ENCODE measurements around the gene KEL. TPM values are rescaled to one million over a fixed set of nuclear protein-coding genes. Genes with fewer than 3 reads are reported as not detected.

KEL gene
- total and polyA plus RNA-seq, 2 experiments from 2014 or later, result 8.7 to 12.8 TPM

GRCh38 chr7:142956951-142957623, 5.1 kb downstream of the KEL start:
- 4% methylated on average over 3 of the region's 3 CpGs for WGBS (ENCODE audit: low lambda C conversion rate, missing lambda C conversion rate)

GRCh38 chr7:142954680-142955268, 7.4 kb downstream of the KEL start:
- no peak for TF ChIP-seq CTCF (IDR thresholded peaks at IDR 0.05; ENCODE audit: poor library complexity)
- TF ChIP-seq EZH2 (IDR thresholded peaks at IDR 0.05; ENCODE audit: borderline replicate concordance), result no peak
- no peak for TF ChIP-seq EZH2phosphoT487 (IDR thresholded peaks at IDR 0.05; ENCODE audit: low read depth, severe bottlenecking, unreplicated experiment)
- H3K4me3 ChIP-seq, result no peak overlapping the region
- H4K20me1 ChIP-seq (ENCODE audit: insufficient read depth, poor library complexity, severe bottlenecking), result no peaks in the 10 kb centered on the region
- H3K27ac ChIP-seq, result no peak overlapping the region
- no peaks in the 10 kb centered on the region for H3K79me2 ChIP-seq
- no peaks in the 10 kb centered on the region for H3K36me3 ChIP-seq (replicated peaks; ENCODE audit: insufficient read depth, low read depth)
- no peak overlapping the region for H2AFZ ChIP-seq
- no peak overlapping the region for H3K4me2 ChIP-seq
- H3K9me2 ChIP-seq (replicated peaks; ENCODE audit: insufficient read depth), result no peaks in the 10 kb centered on the region
- no peaks in the 10 kb centered on the region for H3K9me3 ChIP-seq (ENCODE audit: low read depth)
- no peaks in the 10 kb centered on the region for H3K27me3 ChIP-seq
- DNase-seq (ENCODE audit: low spot score), result no peak
- peaks cover 17% of the 10 kb centered on the region for H3K4me1 ChIP-seq (ENCODE audit: insufficient read depth)

More at GRCh38 chr7:142956951-142957623, 5.1 kb downstream of the KEL start:
- Histone ChIP-seq H3K4me2 (peak overlapping the region; percentile 38), H3K36me3 (replicated peaks; ENCODE audit: insufficient read depth, low read depth) (no peaks in the 10 kb centered on the region), H3K9me3 (ENCODE audit: low read depth) (no peaks in the 10 kb centered on the region), H3K9me2 (replicated peaks; ENCODE audit: insufficient read depth) (no peaks in the 10 kb centered on the region), H3K27me3 (no peaks in the 10 kb centered on the region), H4K20me1 (ENCODE audit: insufficient read depth, poor library complexity, severe bottlenecking) (no peaks in the 10 kb centered on the region), H3K4me1 (ENCODE audit: insufficient read depth) (peaks cover 17% of the 10 kb centered on the region), H3K4me3 (no peak overlapping the region), H3K79me2 (no peaks in the 10 kb centered on the region), H2AFZ (no peak overlapping the region), H3K27ac (peak overlapping the region; percentile 84)
- TF ChIP-seq CTCF (IDR thresholded peaks at IDR 0.05; ENCODE audit: poor library complexity), result no peak
- peak; percentile 77 for DNase-seq (ENCODE audit: low spot score)

GRCh38 chr7:142950235-142950634, 11.9 kb downstream of the KEL start:
- Histone ChIP-seq H2AFZ (no peak overlapping the region), H3K9me2 (replicated peaks; ENCODE audit: insufficient read depth) (no peaks in the 10 kb centered on the region), H3K4me1 (ENCODE audit: insufficient read depth) (no peaks in the 10 kb centered on the region), H3K79me2 (no peaks in the 10 kb centered on the region), H3K9me3 (ENCODE audit: low read depth) (no peaks in the 10 kb centered on the region), H4K20me1 (ENCODE audit: insufficient read depth, poor library complexity, severe bottlenecking) (no peaks in the 10 kb centered on the region), H3K4me2 (no peak overlapping the region), H3K27ac (no peak overlapping the region), H3K4me3 (no peak overlapping the region), H3K36me3 (replicated peaks; ENCODE audit: insufficient read depth, low read depth) (no peaks in the 10 kb centered on the region), H3K27me3 (no peaks in the 10 kb centered on the region)
- DNase-seq (ENCODE audit: low spot score), result no peak
- no peak for TF ChIP-seq CTCF (IDR thresholded peaks at IDR 0.05; ENCODE audit: poor library complexity)
- TF ChIP-seq EZH2 (IDR thresholded peaks at IDR 0.05; ENCODE audit: borderline replicate concordance), result no peak
- no peak for TF ChIP-seq EZH2phosphoT487 (IDR thresholded peaks at IDR 0.05; ENCODE audit: low read depth, severe bottlenecking, unreplicated experiment)
